Measurements from ENCODE around the gene LIN28A.
A peak's percentile ranks its signal among the peaks of the same experiment; 100 is the strongest.
"Not testable (repeated sequence)": the region's sequence is repeated elsewhere in the genome, so short reads cannot be mapped to it uniquely, and the experiment has no call there.

LIN28A gene

DNA sequence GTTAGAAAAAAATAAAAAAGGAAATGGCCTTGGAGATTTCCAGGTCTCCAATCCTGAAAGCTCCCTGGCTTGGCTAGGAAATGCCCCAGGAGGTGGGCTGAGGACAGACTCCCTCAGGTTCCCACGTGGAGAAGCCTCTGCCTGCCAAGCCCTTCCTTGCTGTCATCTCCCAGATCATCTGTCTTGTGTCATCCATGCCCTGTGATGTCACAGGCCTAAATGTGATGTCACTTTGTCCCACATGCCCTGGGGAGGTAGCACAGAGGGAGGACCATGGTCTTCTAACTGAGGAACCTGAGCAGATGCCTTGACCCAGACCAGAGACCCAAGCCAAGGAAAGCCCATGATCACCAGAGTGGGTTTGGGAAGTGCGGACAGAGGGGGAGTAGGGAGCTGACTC, 36.3 kb upstream of the LIN28A start:
- in situ Hi-C loops (cut with MboI; ENCODE audit: low sequenced_read_pairs); DNase-seq (ENCODE audit: low spot score in 2 of 2); H3K4me1 ChIP-seq; H3K4me3 ChIP-seq; H3K36me3 ChIP-seq (replicated peaks); H3K9me3 ChIP-seq; H3K27me3 ChIP-seq (ENCODE audit: low read depth): not testable (repeated sequence)

- Histone ChIP-seq H3K9me3 (no peaks in the 10 kb centered on the region), H3K36me3 (replicated peaks) (no peaks in the 10 kb centered on the region), H3K4me3 (no peak overlapping the region), H3K27me3 (ENCODE audit: low read depth) (0 out of 2 replicates have a peak, but pooled peaks cover 2% of the 10 kb centered on the region), H3K4me1 (no peaks in the 10 kb centered on the region)
- no peak for DNase-seq (ENCODE audit: low spot score in 2 of 2)
- in situ Hi-C loops (cut with MboI; ENCODE audit: low sequenced_read_pairs), result no loop called here
These were observed 35.5 kb upstream of the LIN28A start for GRCh38 chr1:26375081-26375480.

- in situ Hi-C loops (cut with MboI; ENCODE audit: low sequenced_read_pairs), result no loop called here
- Histone ChIP-seq H3K27me3 (ENCODE audit: low read depth) (0 out of 2 replicates have a peak, but pooled peaks cover 2% of the 10 kb centered on the region), H3K36me3 (replicated peaks) (no peaks in the 10 kb centered on the region), H3K4me1 (no peaks in the 10 kb centered on the region), H3K4me3 (no peak overlapping the region), H3K9me3 (no peaks in the 10 kb centered on the region)
- no peak for DNase-seq (ENCODE audit: low spot score in 2 of 2)
These were observed 34.6 kb upstream of the LIN28A start for GRCh38 chr1:26376050-26376449.

GRCh38 chr1:26378088-26378878, 32.3 kb upstream of the LIN28A start:
- DNase-seq (ENCODE audit: low spot score in 2 of 2), result no peak
- H3K27me3 ChIP-seq (ENCODE audit: low read depth), result 0 out of 2 replicates have a peak, but pooled peaks cover 2% of the 10 kb centered on the region

GRCh38 chr1:26378879-26379251, 31.8 kb upstream of the LIN28A start:
- H3K4me3 ChIP-seq, result no peak overlapping the region
- no peaks in the 10 kb centered on the region for H3K36me3 ChIP-seq (replicated peaks)
- in situ Hi-C loops (cut with MboI; ENCODE audit: low sequenced_read_pairs), result no loop called here
- no peaks in the 10 kb centered on the region for H3K9me3 ChIP-seq
- DNase-seq (ENCODE audit: low spot score in 2 of 2), result no peak
- no peaks in the 10 kb centered on the region for H3K4me1 ChIP-seq
- no peaks in the 10 kb centered on the region for H3K27me3 ChIP-seq (ENCODE audit: low read depth)

More at GRCh38 chr1:26378088-26378878, 32.3 kb upstream of the LIN28A start:
- Histone ChIP-seq H3K4me1 (no peaks in the 10 kb centered on the region), H3K36me3 (replicated peaks) (no peaks in the 10 kb centered on the region), H3K4me3 (no peak overlapping the region), H3K9me3 (no peaks in the 10 kb centered on the region)
- in situ Hi-C loops (cut with MboI; ENCODE audit: low sequenced_read_pairs), result no loop called here

DNA sequence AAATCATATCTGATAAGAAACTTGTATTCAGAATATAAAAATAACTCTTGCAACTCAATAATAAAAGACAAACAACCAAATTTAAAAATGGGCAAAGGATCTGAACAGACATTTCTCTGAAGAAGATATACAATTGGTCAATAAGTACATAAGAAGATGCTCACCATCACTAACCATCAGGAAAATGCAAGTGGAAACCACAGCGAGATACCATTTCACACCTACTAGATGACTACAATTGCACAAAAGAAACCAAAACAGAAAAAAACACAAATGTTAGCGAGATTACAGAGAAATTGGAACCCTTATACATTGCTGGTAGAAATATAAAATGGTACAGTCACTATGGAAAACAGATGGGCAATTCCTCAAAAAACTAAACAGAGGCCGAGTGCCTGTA, 26.5 kb upstream of the LIN28A start:
- Histone ChIP-seq H3K4me3 (no peak overlapping the region), H3K9me3 (no peaks in the 10 kb centered on the region), H3K36me3 (replicated peaks) (no peaks in the 10 kb centered on the region), H3K27me3 (ENCODE audit: low read depth) (no peaks in the 10 kb centered on the region), H3K4me1 (no peaks in the 10 kb centered on the region)
- in situ Hi-C loops (cut with MboI; ENCODE audit: low sequenced_read_pairs), result no loop called here
- no peak for DNase-seq (ENCODE audit: low spot score in 2 of 2)

DNA sequence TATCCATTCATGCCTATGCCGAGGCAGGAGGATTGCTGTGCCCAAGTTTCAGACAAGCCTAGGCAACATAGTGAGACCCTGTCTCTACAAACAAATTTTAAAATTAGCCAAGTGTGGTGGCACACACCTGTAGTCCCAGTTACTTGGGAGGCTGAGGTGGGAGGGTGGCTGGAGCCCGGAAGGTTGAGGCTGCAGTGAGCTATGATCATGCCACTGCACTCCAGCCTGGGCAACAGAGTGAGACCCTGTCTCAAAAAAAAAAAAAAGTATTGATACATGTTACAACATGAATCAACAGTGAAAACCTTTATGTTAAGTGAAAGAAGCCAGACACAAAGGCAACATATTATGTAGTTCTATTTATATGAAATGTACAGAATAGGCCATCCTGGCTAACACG, 25.6 kb upstream of the LIN28A start:
- H3K4me3 ChIP-seq; DNase-seq (ENCODE audit: low spot score in 2 of 2); in situ Hi-C loops (cut with MboI; ENCODE audit: low sequenced_read_pairs); H3K9me3 ChIP-seq; H3K4me1 ChIP-seq; H3K36me3 ChIP-seq (replicated peaks); H3K27me3 ChIP-seq (ENCODE audit: low read depth): not testable (repeated sequence)

GRCh38 chr1:26387447-26387846, 23.2 kb upstream of the LIN28A start:
- in situ Hi-C loops (cut with MboI; ENCODE audit: low sequenced_read_pairs), result no loop called here
- Histone ChIP-seq H3K9me3 (no peaks in the 10 kb centered on the region), H3K4me3 (no peak overlapping the region), H3K27me3 (ENCODE audit: low read depth) (no peaks in the 10 kb centered on the region), H3K36me3 (replicated peaks) (no peaks in the 10 kb centered on the region), H3K4me1 (no peaks in the 10 kb centered on the region)
- no peak for DNase-seq (ENCODE audit: low spot score in 2 of 2)

DNA sequence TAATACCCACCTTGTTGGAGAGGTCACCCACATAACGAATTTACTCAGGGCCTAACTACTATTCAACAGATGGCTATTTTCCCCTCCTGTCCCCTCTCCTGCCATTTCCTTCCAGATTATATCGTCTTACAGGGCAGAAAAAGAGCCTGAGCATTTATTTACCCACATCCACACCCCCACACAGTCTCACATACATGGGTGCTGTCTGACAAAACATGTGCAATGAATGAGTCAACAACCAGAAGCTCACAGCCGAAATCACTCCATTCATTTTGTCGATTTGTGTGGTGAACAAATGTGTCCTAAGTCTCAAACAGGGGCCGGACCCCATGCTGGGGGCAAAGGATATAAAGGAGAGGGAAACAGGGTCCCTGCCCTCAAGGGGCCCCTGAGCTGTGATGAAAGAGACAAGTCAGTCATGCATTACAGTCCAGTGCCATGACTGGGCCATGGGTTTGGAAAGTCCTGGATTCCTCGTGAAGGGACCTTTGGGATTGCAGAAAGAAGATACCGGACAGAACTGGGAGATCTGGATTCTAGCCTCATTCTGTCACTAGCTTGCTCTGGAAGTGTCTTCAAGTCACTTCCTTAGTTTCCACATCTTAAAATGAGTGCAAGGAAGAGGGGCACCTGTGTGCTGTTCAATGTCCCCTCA, 21.7 kb upstream of the LIN28A start:
- H3K27me3 ChIP-seq (ENCODE audit: low read depth), result no peaks in the 10 kb centered on the region
- H3K36me3 ChIP-seq (replicated peaks), result no peaks in the 10 kb centered on the region
- no peaks in the 10 kb centered on the region for H3K4me1 ChIP-seq
- H3K9me3 ChIP-seq, result no peaks in the 10 kb centered on the region
- DNase-seq (ENCODE audit: low spot score in 2 of 2), result no peak
- in situ Hi-C loops (cut with MboI; ENCODE audit: low sequenced_read_pairs), result no loop called here
- H3K4me3 ChIP-seq, result no peak overlapping the region

DNA sequence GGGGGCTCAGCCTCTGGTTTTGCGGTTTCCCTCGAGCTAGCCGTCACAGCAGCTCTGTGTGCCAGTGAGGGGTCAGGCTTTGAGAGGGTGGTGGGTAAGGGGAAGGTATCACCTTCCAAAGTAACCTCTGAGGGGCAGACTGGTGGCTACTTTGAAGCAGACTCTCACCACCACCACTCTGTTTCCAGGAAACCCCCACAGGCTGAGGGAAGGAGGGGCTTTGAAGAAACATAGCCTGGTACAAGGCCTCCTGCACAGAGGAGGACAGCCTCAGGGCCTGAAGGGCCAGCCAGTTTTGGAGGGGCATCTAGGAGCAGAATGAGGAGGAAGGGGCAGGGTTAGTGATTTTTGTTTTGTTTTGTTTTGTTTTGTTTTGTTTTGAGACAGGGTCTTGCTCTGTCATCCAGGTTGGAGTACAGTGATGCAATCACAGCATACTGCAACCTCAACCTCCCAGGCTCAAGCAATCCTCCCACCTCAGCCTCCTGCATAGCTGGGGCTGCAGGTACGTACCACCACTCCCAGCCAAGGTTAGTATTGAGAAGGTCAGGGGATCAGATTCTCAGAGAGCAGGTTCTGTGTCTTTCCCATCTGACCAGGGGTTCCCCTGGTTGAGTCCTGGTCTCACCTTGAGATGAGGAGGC, 20.9 kb upstream of the LIN28A start:
- Histone ChIP-seq H3K36me3 (replicated peaks) (no peaks in the 10 kb centered on the region), H3K4me3 (no peak overlapping the region), H3K27me3 (ENCODE audit: low read depth) (no peaks in the 10 kb centered on the region), H3K9me3 (no peaks in the 10 kb centered on the region), H3K4me1 (no peaks in the 10 kb centered on the region)
- in situ Hi-C loops (cut with MboI; ENCODE audit: low sequenced_read_pairs), result no loop called here
- no peak for DNase-seq (ENCODE audit: low spot score in 2 of 2)

- DNase-seq (ENCODE audit: low spot score in 2 of 2), result peak in 1 of 2 experiments; percentile 24
- in situ Hi-C loops (cut with MboI; ENCODE audit: low sequenced_read_pairs), result no loop called here
- H3K27me3 ChIP-seq (ENCODE audit: low read depth), result no peaks in the 10 kb centered on the region
- no peaks in the 10 kb centered on the region for H3K36me3 ChIP-seq (replicated peaks)
- no peak overlapping the region for H3K4me3 ChIP-seq
- no peaks in the 10 kb centered on the region for H3K9me3 ChIP-seq
- H3K4me1 ChIP-seq, result no peaks in the 10 kb centered on the region
These were observed 19.2 kb upstream of the LIN28A start for GRCh38 chr1:26391450-26391849.

GRCh38 chr1:26395754-26396153, 14.9 kb upstream of the LIN28A start:
- in situ Hi-C loops (cut with MboI; ENCODE audit: low sequenced_read_pairs), result no loop called here
- Histone ChIP-seq H3K4me1 (no peaks in the 10 kb centered on the region), H3K27me3 (ENCODE audit: low read depth) (no peaks in the 10 kb centered on the region), H3K36me3 (replicated peaks) (no peaks in the 10 kb centered on the region), H3K4me3 (no peak overlapping the region), H3K9me3 (no peaks in the 10 kb centered on the region)
- no peak for DNase-seq (ENCODE audit: low spot score in 2 of 2)

DNA sequence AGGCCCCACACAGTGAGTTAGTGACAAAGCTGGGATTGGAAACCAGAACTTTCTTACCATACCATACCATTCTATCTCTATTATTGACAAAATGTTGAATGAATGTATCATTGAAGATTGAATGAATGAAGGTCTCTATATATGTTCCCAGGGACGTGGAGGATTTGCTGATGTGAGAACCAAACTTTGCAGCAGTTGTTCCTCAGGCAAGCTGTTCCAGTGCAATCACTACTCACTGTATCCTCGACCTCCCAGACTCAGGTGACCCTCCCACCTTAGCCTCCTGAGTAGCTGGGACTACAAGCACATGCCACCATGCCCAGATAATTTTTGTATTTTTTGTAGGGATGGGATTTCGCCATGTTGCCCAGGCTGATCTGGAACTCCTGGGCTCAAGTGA, 11.6 kb upstream of the LIN28A start:
- Histone ChIP-seq H3K9me3 (no peaks in the 10 kb centered on the region), H3K36me3 (replicated peaks) (no peaks in the 10 kb centered on the region), H3K4me3 (no peak overlapping the region), H3K27me3 (ENCODE audit: low read depth) (peaks cover 8% of the 10 kb centered on the region; the same call in 1 of the 2 replicates), H3K4me1 (no peaks in the 10 kb centered on the region)
- in situ Hi-C loops (cut with MboI; ENCODE audit: low sequenced_read_pairs), result no loop called here
- no peak for DNase-seq (ENCODE audit: low spot score in 2 of 2)

DNA sequence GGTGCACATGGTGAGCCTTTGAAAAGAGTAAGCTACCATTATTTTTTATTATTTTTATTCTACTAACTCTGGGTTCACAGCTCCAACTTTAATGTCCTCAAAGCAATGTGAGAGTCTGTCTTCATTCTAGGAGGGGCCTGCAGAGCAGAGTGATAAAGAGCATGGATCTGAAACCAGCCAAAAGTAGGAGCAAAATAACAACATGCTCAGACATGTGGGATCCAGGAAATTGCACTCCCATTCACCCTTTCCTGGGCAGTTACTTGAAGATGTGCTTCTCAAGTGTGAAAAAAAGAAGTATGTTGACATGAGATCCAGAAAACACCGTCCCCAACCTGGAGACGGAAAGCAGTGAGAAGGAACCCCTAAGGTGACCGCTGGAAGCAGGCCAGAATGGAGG, 8.7 kb upstream of the LIN28A start:
- DNase-seq (ENCODE audit: low spot score in 2 of 2), result no peak
- H3K27me3 ChIP-seq (ENCODE audit: low read depth), result peaks cover 11% of the 10 kb centered on the region; the same call in 1 of the 2 replicates
- in situ Hi-C loops (cut with MboI; ENCODE audit: low sequenced_read_pairs), result no loop called here

More for the DNA sequence above, 8.7 kb upstream of the LIN28A start:
- no peaks in the 10 kb centered on the region for H3K36me3 ChIP-seq (replicated peaks)
- H3K4me3 ChIP-seq, result no peak overlapping the region
- no peaks in the 10 kb centered on the region for H3K4me1 ChIP-seq
- H3K9me3 ChIP-seq, result no peaks in the 10 kb centered on the region

Data from HAP-1 (cell line).